Colonic mucosa (tissue), 4 donors: ENCODE data around the gene TFIP11. TPM values are rescaled to one million over a fixed set of nuclear protein-coding genes. Genes with fewer than 3 reads are reported as not detected.

Experiments used
- DNase-seq: peaks from one replicate; pipeline ENCODE4 v3.0.0-alpha.2; 2020
- H3K27ac ChIP-seq: fragments of 200-600 bp; one replicate; pipeline ENCODE4 v1.8.0; 2021
- H3K27me3 ChIP-seq: fragments of 200-600 bp; one replicate; pipeline ENCODE4 v1.8.0; 2021
- H3K36me3 ChIP-seq: fragments of 200-600 bp; one replicate; pipeline ENCODE4 v1.8.0; 2021
- H3K4me1 ChIP-seq: fragments of 200-600 bp; one replicate; pipeline ENCODE4 v1.8.0; 2021; ENCODE audit warnings: mild to moderate bottlenecking
- H3K4me3 ChIP-seq: fragments of 200-600 bp; one replicate; pipeline ENCODE4 v1.8.0; 2021
- H3K9ac ChIP-seq, 2 donors: one replicate each; pipeline ENCODE4 v1.7.0; 2013; ENCODE audit warnings: control low read depth in 2 of 2, low read depth in 2 of 2, low read length in 2 of 2
- H3K9me3 ChIP-seq: fragments of 200-600 bp; one replicate; pipeline ENCODE4 v1.8.0; 2021
- intact Hi-C: fragments of 100-400 bp; cut with DNase I; formaldehyde crosslinking; loops from one replicate; pipeline ENCODE4 v1.14.1; 2022
- total RNA-seq, 2 donors: library from RNA; stranded (reverse); fragmentation: NEBNext Ultra II Directional in 1 of 2; extraction: Animal tissue kit (Norgen Biotek cat#: 25700) in 1 of 2; gene quantifications; one replicate each; pipeline ENCODE4 v1.2.1, GENCODE V29; 2021
- TF ChIP-seq, protein P1 (sequence below): fragments of 200-600 bp; IDR thresholded peaks from one replicate; pipeline ENCODE4 v1.8.0; 2022; ENCODE audit warnings: antibody characterized with exemption, mild to moderate bottlenecking
- donor health status: healthy.
- donor health status: DM: no; HTN: no; CAD: no.
- donor health status: DM: no; HTN: no; CAD: no.

Gene TFIP11
- total RNA-seq, 2 donors from 2014 or later: 31.8 to 36.4 TPM

DNA sequence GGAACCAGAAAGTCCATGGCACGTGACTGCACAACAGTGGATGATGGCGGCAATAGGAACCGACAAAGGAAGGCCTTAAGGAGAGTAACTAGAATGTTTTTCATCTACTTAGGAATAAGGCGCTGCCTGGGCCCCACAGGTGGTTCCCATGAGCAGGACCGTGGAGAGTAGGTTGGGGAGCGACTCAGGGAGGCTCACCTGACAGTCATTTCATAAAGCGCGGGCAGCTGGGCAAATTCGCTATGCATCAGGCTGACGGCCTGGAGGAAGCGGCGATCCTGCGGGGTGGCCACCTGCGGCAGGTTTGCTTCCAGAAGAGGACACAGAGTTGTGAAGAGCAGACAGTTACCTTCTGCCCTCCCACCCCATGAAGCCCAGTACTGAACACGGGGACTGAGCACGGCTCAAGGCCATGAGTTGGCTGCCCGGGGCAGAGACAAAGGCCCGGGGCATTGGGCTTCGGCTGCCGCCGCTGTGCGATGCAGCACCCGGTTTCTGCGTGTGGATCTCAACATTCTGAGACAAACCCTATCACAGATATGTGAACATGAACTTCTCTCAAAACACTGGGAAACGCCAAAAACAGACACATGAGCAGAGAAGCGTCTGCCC lies 54.5 kb downstream of the TFIP11 start:
- intact Hi-C loops: no loop called here
- peaks cover 5% of the 10 kb centered on the region for H3K36me3 ChIP-seq
- H3K27me3 ChIP-seq: no peaks in the 10 kb centered on the region

DNA sequence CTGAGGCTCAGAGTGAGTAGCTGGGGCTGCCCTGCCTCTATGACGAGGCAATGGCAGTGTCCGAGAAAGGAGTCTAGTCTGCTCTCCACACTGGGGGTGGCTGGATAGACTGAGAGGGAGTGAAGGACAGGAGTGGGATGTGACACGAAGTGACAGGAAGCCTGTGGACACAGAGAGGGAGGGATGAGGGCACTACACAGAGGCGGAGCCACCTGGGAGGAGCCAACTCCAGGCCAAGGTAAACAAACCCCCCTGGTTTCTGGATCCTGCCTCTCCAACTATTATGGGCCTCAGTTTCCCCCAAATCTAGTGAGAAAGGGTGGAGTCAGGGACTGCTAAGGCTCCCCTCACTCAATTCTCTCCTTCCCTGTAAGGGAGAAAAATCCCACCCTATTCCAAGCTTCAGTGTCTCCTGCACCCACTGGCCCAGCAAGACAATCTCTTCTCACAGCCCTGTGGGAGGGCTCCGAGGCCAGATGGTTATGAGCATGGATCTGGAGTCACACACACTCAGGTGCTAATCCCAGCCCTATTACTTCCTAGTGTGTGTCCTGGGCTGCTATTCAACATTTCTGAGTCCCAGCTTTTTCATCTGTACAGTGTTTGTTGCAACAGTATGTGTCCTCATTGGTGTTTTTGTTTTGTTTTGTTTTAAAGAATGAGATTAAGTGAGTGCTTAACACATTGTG lies 58.3 kb downstream of the TFIP11 start:
- Histone ChIP-seq H3K4me3 (no peak overlapping the region), H3K36me3 (peaks cover 5% of the 10 kb centered on the region), H3K27me3 (no peaks in the 10 kb centered on the region), H3K27ac (no peak overlapping the region), H3K9ac (no peak overlapping the region), H3K4me1 (no peaks in the 10 kb centered on the region), H3K9me3 (no peaks in the 10 kb centered on the region)
- intact Hi-C loops: no loop called here
- no peak for DNase-seq
- TF ChIP-seq, protein P1, sequence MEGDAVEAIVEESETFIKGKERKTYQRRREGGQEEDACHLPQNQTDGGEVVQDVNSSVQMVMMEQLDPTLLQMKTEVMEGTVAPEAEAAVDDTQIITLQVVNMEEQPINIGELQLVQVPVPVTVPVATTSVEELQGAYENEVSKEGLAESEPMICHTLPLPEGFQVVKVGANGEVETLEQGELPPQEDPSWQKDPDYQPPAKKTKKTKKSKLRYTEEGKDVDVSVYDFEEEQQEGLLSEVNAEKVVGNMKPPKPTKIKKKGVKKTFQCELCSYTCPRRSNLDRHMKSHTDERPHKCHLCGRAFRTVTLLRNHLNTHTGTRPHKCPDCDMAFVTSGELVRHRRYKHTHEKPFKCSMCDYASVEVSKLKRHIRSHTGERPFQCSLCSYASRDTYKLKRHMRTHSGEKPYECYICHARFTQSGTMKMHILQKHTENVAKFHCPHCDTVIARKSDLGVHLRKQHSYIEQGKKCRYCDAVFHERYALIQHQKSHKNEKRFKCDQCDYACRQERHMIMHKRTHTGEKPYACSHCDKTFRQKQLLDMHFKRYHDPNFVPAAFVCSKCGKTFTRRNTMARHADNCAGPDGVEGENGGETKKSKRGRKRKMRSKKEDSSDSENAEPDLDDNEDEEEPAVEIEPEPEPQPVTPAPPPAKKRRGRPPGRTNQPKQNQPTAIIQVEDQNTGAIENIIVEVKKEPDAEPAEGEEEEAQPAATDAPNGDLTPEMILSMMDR: no peak

More for the DNA sequence above, 54.5 kb downstream of the TFIP11 start:
- Histone ChIP-seq H3K4me3 (no peak overlapping the region), H3K4me1 (no peaks in the 10 kb centered on the region), H3K9ac (no peak overlapping the region), H3K27ac (no peak overlapping the region), H3K9me3 (no peaks in the 10 kb centered on the region)
- DNase-seq: no peak
- TF ChIP-seq, protein P1: no peak

DNA sequence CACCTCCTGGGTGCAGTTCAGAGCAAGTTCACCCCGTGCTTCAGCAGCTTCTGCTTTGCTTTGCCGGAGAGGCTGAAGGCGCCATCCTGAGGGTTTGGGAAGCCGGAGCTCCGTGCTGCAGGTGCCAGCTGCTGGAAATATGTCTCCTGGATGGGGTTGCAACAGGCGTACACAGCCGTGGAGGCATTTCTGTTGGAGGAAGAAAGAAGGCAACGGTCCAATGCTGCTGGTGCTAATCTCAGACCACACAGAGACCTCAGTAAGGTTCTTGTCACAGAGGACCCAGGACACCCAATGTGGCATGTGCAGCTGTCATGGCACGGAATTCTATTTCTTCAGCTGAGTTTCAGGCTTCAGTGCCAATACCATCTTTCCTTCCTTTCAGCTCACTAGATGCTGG lies 59.1 kb downstream of the TFIP11 start:
- H3K9me3 ChIP-seq: no peaks in the 10 kb centered on the region
- H3K27me3 ChIP-seq: no peaks in the 10 kb centered on the region
- peaks cover 5% of the 10 kb centered on the region for H3K36me3 ChIP-seq
- intact Hi-C loops: no loop called here
- H3K4me1 ChIP-seq: no peaks in the 10 kb centered on the region
- no peak for DNase-seq
- H3K27ac ChIP-seq: no peak overlapping the region
- TF ChIP-seq, protein P1: no peak
- no peak overlapping the region for H3K4me3 ChIP-seq
- H3K9ac ChIP-seq: no peak overlapping the region

DNA sequence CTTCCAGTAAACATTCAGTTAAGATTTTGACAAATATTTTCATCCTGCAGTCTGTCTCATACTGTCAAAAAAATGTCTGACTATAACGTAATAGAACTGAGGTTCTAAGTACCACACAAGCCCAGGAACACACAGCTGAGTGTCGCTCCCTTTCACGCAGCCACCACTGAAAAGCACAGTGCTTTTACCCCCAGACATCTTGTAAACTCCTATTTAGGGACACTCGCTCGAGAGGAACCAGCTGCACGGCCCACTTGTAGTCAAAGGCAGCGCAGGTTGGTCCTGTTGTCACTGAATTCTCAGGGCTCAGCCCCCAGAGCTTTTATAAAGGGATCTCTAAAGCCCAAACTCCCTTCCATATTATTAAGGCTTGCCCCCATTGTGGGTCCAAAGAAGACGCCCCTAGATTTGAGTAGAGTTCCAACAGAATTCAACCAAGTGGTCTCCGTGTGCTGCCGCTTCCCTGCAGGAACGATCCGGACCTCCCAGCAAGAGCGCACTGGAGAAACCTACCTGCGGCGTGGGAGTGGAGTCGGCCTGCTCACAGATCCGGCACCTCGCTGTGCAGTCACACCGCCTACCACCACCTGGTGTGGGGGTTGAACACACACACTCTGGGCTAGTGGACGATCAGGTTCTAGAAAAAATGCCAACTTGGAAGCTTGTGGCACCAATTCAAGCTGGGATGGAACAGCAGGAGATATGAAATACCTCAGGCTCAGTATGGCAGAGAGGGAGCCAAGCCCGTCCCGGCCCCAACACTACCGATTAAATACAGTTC lies 59.8 kb downstream of the TFIP11 start:
- H3K9ac ChIP-seq: no peak overlapping the region
- no peak overlapping the region for H3K27ac ChIP-seq
- H3K4me1 ChIP-seq: no peaks in the 10 kb centered on the region
- no peaks in the 10 kb centered on the region for H3K9me3 ChIP-seq
- no peaks in the 10 kb centered on the region for H3K27me3 ChIP-seq
- intact Hi-C loops: no loop called here
- no peak for DNase-seq
- TF ChIP-seq, protein P1: no peak
- no peaks in the 10 kb centered on the region for H3K36me3 ChIP-seq
- H3K4me3 ChIP-seq: no peak overlapping the region

DNA sequence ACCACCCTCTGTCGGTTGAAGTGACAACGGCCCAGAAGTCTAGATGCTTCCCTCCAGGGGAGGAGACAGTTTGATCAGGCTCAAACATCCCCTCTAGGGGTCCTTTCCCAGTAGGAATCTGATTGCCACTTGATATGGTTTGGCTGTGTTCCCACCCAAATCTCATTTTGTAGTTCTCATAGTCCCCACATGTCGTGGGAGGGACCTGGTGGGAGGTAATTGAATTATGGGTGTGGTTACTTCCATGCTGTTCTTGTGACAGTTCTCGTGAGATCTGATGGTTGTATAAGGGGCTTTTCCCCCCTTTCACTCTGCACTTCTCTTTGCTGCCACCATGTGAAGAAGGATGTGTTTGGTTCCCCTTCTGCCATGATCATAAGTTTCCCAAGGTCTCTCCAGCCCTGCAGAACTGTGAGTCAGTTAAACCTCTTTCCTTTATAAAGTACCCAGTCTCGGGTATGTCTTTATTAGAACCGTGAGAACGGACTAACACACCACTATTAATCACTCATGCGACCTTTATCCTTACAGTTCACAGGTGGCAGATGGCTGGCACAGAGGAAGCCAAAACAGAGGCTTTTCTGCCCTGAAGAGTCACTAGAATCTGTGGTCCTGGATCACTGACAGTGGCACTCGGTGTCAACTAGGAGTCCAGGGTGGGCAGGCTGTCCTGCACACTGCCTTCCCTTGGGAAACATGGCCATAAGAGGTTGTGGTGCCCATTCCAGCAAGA lies 61.7 kb downstream of the TFIP11 start:
- H3K9me3 ChIP-seq: no peaks in the 10 kb centered on the region
- intact Hi-C loops: no loop called here
- no peak overlapping the region for H3K27ac ChIP-seq
- H3K27me3 ChIP-seq: no peaks in the 10 kb centered on the region
- H3K4me1 ChIP-seq: no peaks in the 10 kb centered on the region
- H3K9ac ChIP-seq: no peak overlapping the region
- H3K4me3 ChIP-seq: no peak overlapping the region
- no peak for DNase-seq
- no peaks in the 10 kb centered on the region for H3K36me3 ChIP-seq
- TF ChIP-seq, protein P1: no peak
